Measurements from ENCODE around the gene TMPRSS5.
"Not testable (repeated sequence)": the region's sequence is repeated elsewhere in the genome, so short reads cannot be mapped to it uniquely, and the experiment has no call there.

The TMPRSS5 gene

DNA sequence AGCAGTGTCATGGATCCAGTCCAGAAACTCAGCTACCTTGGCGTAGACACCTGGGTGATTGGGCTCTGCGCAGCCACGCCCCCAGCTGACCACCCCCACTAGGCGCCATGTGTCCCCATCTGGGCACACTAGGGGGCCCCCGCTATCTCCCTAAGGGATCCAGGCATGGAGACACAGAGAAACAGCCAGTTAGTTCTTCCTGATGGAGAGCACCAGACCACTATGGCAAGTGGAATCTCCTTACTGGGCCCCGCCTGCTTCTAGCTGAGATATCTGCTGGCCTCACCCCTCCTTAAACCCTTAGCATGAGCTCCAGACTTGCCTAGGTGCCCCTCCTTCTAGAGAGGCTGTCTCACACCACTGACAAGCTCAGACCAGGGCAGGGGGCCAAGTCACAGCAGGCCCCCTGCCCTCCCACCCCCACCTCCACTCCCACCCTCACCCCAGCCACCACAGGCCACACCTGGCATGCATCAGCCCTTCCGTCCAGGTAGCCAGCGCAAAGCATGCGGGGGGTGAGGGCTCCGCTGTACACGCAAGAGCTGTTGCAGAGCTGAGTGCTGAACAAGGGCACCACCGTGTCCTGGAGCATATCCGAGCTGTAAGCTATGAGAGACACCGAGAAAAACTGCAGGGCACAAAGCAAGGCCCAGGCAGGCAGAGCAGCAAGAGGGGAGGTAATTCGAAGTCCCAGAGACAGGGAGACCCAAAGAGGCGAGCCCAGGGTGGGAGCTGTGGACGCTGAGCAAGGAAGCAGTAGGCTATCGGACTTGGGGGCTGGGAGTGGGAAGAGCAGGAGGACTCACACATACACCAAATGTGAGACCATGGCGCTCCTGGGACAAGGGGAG, 16.1 kb downstream of the TMPRSS5 start:
- Histone ChIP-seq H3K36me3 (ENCODE audit: insufficient read depth, low read length) (no peaks in the 10 kb centered on the region), H3K9ac (ENCODE audit: low read depth, low read length) (no peak overlapping the region)

GRCh38 chr11:113685654-113686359, 20.3 kb downstream of the TMPRSS5 start:
- no peak overlapping the region for H3K9ac ChIP-seq (ENCODE audit: low read depth, low read length)
- peaks cover 7% of the 10 kb centered on the region; the same call in 1 of the 2 replicates for H3K4me1 ChIP-seq (ENCODE audit: insufficient read depth, low read length)
- no peaks in the 10 kb centered on the region for H3K9me3 ChIP-seq (ENCODE audit: control insufficient read depth, insufficient read depth, low read length)
- no peaks in the 10 kb centered on the region for H3K36me3 ChIP-seq (ENCODE audit: insufficient read depth, low read length)

More for the DNA sequence above, 16.1 kb downstream of the TMPRSS5 start:
- H3K4me1 ChIP-seq (ENCODE audit: insufficient read depth, low read length) = peaks cover 9% of the 10 kb centered on the region; the same call in 1 of the 2 replicates
- no peaks in the 10 kb centered on the region for H3K9me3 ChIP-seq (ENCODE audit: control insufficient read depth, insufficient read depth, low read length)

DNA sequence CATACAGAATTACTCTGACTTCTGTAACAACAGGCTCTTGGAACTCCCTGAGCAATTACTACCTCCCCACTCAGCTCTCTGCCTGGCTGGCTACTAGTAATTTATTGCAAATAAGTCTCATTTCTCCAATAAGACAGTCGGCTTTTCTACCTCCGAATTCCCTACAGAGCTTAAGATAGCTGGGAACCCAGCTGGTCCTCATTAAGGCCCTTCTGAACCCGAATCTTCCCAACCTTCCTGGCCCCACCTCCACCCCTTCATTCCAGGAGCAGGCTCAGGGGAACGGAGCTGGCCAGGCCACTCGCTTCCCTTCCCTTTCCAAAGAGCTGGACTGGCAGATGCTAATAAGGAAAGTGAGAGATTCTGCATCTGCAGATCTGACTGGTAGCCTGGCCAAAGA, 21.6 kb downstream of the TMPRSS5 start:
- H3K9me3 ChIP-seq (ENCODE audit: control insufficient read depth, insufficient read depth, low read length) = no peaks in the 10 kb centered on the region
- H3K9ac ChIP-seq (ENCODE audit: low read depth, low read length) = no peak overlapping the region

GRCh38 chr11:113683481-113684046, 22.5 kb downstream of the TMPRSS5 start:
- H3K9ac ChIP-seq (ENCODE audit: low read depth, low read length) = no peak overlapping the region
- H3K4me1 ChIP-seq (ENCODE audit: insufficient read depth, low read length) = no peaks in the 10 kb centered on the region

More for the DNA sequence above, 21.6 kb downstream of the TMPRSS5 start:
- H3K36me3 ChIP-seq (ENCODE audit: insufficient read depth, low read length) = no peaks in the 10 kb centered on the region
- no peaks in the 10 kb centered on the region for H3K4me1 ChIP-seq (ENCODE audit: insufficient read depth, low read length)

GRCh38 chr11:113681711-113682413, 24.2 kb downstream of the TMPRSS5 start:
- H3K9ac ChIP-seq (ENCODE audit: low read depth, low read length) = no peak overlapping the region
- no peaks in the 10 kb centered on the region for H3K36me3 ChIP-seq (ENCODE audit: insufficient read depth, low read length)
- no peaks in the 10 kb centered on the region for H3K4me1 ChIP-seq (ENCODE audit: insufficient read depth, low read length)
- H3K9me3 ChIP-seq (ENCODE audit: control insufficient read depth, insufficient read depth, low read length) = no peaks in the 10 kb centered on the region

More at GRCh38 chr11:113683481-113684046, 22.5 kb downstream of the TMPRSS5 start:
- Histone ChIP-seq H3K36me3 (ENCODE audit: insufficient read depth, low read length) (no peaks in the 10 kb centered on the region), H3K9me3 (ENCODE audit: control insufficient read depth, insufficient read depth, low read length) (no peaks in the 10 kb centered on the region)

- Histone ChIP-seq H3K36me3 (ENCODE audit: insufficient read depth, low read length) (no peaks in the 10 kb centered on the region), H3K4me1 (ENCODE audit: insufficient read depth, low read length) (no peaks in the 10 kb centered on the region), H3K9ac (ENCODE audit: low read depth, low read length) (no peak overlapping the region), H3K9me3 (ENCODE audit: control insufficient read depth, insufficient read depth, low read length) (no peaks in the 10 kb centered on the region)
Measured at GRCh38 chr11:113681282-113681681, 24.8 kb downstream of the TMPRSS5 start.

DNA sequence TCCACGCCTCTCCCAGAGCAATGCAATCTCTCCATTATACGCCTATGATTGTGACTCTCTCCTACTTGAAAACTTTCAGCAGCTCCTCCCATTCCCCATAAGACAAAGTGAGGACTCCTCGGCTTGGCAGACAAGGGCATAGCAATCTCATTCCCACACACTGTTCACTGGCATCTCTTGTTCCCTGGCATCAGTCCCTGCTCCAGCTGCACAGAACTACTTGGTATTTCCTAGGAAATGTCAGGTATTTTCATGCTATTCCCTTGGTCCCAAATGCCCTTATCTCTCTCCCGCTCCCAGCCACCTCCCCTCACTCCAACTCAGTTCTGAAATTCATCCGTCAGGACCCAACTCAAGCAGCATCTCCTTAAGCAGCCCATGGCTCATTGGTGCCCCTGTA, 28.4 kb downstream of the TMPRSS5 start:
- no peaks in the 10 kb centered on the region for H3K36me3 ChIP-seq (ENCODE audit: insufficient read depth, low read length)
- no peaks in the 10 kb centered on the region for H3K9me3 ChIP-seq (ENCODE audit: control insufficient read depth, insufficient read depth, low read length)
- no peak overlapping the region for H3K9ac ChIP-seq (ENCODE audit: low read depth, low read length)
- peaks cover 10% of the 10 kb centered on the region for H3K4me1 ChIP-seq (ENCODE audit: insufficient read depth, low read length)

DNA sequence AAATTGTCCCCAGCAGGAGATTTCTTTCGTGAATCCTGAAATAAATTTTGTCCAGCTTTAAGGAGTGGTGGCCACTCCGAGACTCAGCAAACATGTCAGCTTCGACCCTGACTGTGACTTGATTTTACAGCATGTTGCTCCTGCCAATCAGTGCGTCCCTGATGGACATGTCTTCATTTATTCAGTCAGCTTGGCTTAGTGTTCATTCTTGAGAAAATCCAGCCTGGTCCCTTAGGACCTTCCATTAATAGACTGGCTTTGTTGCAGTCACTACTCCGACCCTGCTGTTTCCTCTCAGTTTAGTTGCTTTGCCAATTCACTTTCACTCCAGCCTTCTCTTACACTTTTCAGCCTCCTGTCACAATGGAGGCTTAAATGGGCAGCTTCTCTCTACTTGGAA, 30.5 kb downstream of the TMPRSS5 start:
- H3K36me3 ChIP-seq (ENCODE audit: insufficient read depth, low read length) = no peaks in the 10 kb centered on the region
- peaks cover 10% of the 10 kb centered on the region for H3K4me1 ChIP-seq (ENCODE audit: insufficient read depth, low read length)
- H3K9ac ChIP-seq (ENCODE audit: low read depth, low read length) = no peak overlapping the region
- no peaks in the 10 kb centered on the region for H3K9me3 ChIP-seq (ENCODE audit: control insufficient read depth, insufficient read depth, low read length)

DNA sequence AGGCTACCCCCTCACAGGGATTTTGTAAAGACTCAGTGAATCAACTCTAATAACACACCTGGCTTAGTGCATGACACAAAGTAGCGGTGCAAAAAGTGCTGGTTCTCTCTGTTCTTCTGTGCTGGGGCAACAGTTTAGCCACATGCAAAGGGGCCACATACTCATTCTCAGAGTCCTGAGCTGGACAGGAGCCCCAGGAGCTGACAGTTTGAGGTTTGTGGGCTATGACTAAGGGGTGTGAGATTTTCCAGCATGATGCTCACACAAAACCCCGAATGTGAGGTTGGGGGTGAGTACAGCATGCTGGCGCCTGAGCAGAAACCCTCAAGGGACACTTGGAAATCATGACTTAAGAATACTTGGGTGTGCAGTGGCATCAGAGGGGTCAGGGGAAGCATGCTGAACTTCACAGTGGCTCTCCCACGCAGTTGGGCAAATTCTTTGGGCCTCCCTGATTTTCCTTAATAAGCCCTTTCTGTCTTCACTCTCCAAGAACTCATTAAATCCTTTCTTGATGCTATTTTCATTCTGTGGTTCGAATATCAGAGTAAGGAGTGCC, 31.0 kb downstream of the TMPRSS5 start:
- Histone ChIP-seq H3K9ac (ENCODE audit: low read depth, low read length) (no peak overlapping the region), H3K9me3 (ENCODE audit: control insufficient read depth, insufficient read depth, low read length) (no peaks in the 10 kb centered on the region), H3K36me3 (ENCODE audit: insufficient read depth, low read length) (no peaks in the 10 kb centered on the region), H3K4me1 (ENCODE audit: insufficient read depth, low read length) (peaks cover 10% of the 10 kb centered on the region)

DNA sequence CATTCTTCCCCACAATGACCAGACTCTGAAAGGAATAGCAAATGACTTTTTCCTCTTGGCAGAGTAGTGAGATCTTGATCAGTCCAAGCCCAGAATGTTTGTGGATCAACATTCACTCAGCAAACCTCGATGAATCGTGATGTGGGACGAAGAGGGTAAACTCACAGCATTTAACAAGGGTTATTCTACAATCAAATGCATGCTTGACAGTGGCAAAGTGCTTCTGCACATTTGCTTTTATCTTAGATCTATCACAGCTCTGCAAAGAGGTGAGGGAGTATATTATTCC, 31.8 kb downstream of the TMPRSS5 start:
- Histone ChIP-seq H3K36me3 (ENCODE audit: insufficient read depth, low read length) (no peaks in the 10 kb centered on the region), H3K9me3 (ENCODE audit: control insufficient read depth, insufficient read depth, low read length) (no peaks in the 10 kb centered on the region), H3K9ac (ENCODE audit: low read depth, low read length) (no peak overlapping the region), H3K4me1 (ENCODE audit: insufficient read depth, low read length) (peaks cover 10% of the 10 kb centered on the region)

DNA sequence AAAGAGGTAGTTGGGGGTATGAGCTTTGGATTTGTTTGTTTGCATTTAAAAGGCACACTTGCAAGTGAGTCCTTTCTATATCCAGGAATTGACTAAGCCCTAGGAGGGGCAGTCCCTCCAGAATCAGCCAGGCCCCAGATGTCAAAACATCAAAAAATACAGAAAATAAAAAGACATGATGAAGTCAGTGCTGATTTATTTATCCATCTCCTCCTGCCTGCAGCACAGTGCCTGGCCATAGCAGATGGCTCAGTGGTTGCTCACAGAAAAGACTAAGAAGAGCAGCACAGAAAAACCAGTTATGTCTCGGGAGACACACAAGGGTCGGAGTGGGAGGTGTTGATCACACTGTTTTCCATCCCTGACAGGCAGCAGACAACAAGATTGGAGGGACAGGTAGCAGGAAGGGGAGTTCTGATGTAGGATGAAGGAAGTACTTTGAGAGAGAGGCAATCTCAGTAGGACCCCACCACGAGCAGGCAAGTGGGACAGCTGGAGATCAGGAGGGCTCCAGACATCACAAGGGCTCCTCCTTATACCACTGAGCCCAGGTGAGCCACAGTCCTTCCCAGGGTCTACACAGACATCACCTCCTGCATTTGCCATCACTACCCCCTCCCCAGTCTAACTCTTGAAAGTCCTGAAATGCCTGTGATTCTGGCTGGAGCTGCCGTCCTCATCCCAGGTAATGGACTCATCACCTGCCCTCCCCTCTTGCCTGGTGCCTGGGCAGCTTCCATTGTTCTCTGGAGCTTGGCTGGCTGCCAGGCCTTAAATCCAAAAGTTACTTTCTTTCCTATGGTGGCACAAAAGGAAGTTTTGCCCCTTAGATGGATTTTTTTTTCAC, 32.3 kb downstream of the TMPRSS5 start:
- H3K4me1 ChIP-seq (ENCODE audit: insufficient read depth, low read length) = peaks cover 10% of the 10 kb centered on the region
- H3K9ac ChIP-seq (ENCODE audit: low read depth, low read length) = no peak overlapping the region
- H3K9me3 ChIP-seq (ENCODE audit: control insufficient read depth, insufficient read depth, low read length) = no peaks in the 10 kb centered on the region
- H3K36me3 ChIP-seq (ENCODE audit: insufficient read depth, low read length) = no peaks in the 10 kb centered on the region

GRCh38 chr11:113671914-113672313, 34.2 kb downstream of the TMPRSS5 start:
- not testable (repeated sequence) for H3K9me3 ChIP-seq (ENCODE audit: control insufficient read depth, insufficient read depth, low read length); H3K9ac ChIP-seq (ENCODE audit: low read depth, low read length); H3K36me3 ChIP-seq (ENCODE audit: insufficient read depth, low read length); H3K4me1 ChIP-seq (ENCODE audit: insufficient read depth, low read length)

DNA sequence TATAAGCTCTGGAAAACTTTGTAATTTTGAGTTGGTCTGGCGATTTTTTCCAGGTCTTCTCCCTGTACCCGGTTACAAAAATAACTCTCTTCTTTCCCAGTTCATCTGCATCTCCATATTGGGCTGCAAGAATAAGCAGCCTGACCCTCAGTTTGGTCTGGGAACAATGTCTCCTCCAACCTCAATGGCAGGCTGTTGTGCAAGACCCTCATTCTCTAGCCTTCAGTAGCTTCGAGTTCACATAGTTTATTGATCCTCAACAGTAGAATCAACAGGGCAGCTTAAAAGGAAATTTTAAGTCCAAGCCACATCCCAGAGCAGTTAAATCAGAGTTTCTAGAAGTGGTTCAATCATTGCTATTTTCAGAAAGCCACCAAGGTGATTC, 35.3 kb downstream of the TMPRSS5 start:
- H3K9ac ChIP-seq (ENCODE audit: low read depth, low read length) = no peak overlapping the region
- no peaks in the 10 kb centered on the region for H3K36me3 ChIP-seq (ENCODE audit: insufficient read depth, low read length)
- no peaks in the 10 kb centered on the region for H3K9me3 ChIP-seq (ENCODE audit: control insufficient read depth, insufficient read depth, low read length)
- H3K4me1 ChIP-seq (ENCODE audit: insufficient read depth, low read length) = peaks cover 10% of the 10 kb centered on the region

Measured in ES-I3 (cell line).